22Rv1 (cell line): ENCODE data around the gene KDM4D.

ENCODE experiments used
- H3K27ac ChIP-seq: fragments of 450-650 bp; 2 replicates; pipeline ENCODE4 v1.5.1; 2017
- ZFX ChIP-seq: fragments of 450-650 bp; IDR thresholded peaks from 2 replicates; pipeline ENCODE4 v1.6.1; 2017; ENCODE audit warnings: antibody characterized with exemption, borderline replicate concordance
- TF ChIP-seq, protein P1 (sequence below): fragments of 450-650 bp; IDR thresholded peaks from 2 replicates; pipeline ENCODE4 v1.5.1; 2017; ENCODE audit warnings: mild to moderate bottlenecking

Gene KDM4D

DNA sequence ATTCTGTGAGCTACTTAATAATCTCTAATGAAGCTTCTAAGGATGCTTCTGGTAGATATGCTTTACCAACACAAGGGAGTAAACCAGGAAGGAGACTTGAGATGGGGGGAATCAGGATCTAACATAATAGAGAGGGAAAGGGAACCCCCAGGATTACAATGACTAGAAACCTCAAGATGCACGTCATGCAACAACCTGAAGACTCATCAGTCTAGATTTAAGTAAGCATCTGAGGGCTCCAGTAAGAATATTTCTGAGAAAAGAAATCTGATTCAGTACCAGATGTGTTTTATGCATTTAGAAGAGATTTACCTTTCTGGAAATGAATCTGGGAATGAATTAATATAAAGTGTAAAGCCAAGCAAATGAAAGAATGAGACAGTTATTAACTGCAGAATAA is 15.2 kb downstream of the KDM4D start:
- TF ChIP-seq, protein P1, sequence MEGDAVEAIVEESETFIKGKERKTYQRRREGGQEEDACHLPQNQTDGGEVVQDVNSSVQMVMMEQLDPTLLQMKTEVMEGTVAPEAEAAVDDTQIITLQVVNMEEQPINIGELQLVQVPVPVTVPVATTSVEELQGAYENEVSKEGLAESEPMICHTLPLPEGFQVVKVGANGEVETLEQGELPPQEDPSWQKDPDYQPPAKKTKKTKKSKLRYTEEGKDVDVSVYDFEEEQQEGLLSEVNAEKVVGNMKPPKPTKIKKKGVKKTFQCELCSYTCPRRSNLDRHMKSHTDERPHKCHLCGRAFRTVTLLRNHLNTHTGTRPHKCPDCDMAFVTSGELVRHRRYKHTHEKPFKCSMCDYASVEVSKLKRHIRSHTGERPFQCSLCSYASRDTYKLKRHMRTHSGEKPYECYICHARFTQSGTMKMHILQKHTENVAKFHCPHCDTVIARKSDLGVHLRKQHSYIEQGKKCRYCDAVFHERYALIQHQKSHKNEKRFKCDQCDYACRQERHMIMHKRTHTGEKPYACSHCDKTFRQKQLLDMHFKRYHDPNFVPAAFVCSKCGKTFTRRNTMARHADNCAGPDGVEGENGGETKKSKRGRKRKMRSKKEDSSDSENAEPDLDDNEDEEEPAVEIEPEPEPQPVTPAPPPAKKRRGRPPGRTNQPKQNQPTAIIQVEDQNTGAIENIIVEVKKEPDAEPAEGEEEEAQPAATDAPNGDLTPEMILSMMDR, result no peak
- TF ChIP-seq ZFX, result no peak
- H3K27ac ChIP-seq, result no peak overlapping the region

DNA sequence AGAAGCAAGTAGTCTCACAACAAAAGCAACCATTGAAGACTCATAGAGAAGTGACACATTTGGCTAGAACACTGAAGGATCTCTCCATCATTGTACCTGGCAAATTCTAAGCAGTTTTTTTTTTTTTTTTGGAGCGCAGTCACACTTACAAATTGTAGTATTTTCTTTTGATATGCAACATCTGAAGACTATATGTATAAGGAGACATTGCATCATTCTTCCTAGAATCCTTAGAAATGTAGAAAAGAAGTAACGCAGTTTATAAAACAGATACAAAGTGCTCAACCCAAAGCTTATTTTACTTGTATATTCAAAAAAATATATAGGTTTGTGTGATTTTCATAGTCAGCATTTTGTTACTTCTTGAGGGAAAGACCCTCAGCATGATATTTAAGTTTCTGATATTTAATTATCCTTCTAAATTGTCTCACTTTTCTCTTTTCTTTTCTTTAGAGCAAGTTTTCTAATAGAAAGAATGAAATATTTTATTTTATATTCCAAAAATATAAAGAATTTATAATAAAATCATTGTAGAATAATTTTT is 20.0 kb downstream of the KDM4D start:
- TF ChIP-seq ZFX, result no peak
- TF ChIP-seq, protein P1, result no peak
- no peak overlapping the region for H3K27ac ChIP-seq

DNA sequence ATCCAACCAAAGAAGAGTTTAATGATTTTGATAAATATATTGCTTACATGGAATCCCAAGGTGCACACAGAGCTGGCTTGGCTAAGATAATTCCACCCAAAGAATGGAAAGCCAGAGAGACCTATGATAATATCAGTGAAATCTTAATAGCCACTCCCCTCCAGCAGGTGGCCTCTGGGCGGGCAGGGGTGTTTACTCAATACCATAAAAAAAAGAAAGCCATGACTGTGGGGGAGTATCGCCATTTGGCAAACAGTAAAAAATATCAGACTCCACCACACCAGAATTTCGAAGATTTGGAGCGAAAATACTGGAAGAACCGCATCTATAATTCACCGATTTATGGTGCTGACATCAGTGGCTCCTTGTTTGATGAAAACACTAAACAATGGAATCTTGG is 23.9 kb downstream of the KDM4D start:
- no peak overlapping the region for H3K27ac ChIP-seq
- TF ChIP-seq, protein P1, result peak; percentile 49
- TF ChIP-seq ZFX, result no peak

DNA sequence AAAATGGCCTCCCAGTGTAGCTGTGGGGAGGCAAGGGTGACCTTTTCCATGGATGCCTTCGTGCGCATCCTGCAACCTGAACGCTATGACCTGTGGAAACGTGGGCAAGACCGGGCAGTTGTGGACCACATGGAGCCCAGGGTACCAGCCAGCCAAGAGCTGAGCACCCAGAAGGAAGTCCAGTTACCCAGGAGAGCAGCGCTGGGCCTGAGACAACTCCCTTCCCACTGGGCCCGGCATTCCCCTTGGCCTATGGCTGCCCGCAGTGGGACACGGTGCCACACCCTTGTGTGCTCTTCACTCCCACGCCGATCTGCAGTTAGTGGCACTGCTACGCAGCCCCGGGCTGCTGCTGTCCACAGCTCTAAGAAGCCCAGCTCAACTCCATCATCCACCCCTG is 24.8 kb downstream of the KDM4D start:
- H3K27ac ChIP-seq, result no peak overlapping the region
- TF ChIP-seq, protein P1, result no peak
- no peak for TF ChIP-seq ZFX

DNA sequence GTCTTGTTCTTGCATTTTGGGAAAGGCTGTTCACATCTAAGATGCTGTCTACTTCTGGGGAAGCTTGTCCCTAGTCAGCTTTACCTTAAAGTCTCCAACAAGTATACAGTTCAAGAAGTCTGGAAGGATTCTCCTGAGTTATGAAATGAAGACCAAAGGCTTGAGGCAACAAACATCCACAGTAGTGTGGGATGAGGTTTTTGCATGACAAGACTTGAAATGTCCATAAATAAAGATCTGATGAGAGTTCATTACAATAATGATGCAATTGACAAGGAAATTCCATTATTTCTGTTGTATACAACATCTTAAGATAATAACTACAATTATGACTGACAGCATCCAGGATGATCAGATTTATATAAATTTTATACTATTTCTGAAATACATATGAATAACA is 30.2 kb downstream of the KDM4D start:
- H3K27ac ChIP-seq, result no peak overlapping the region
- no peak for TF ChIP-seq ZFX
- TF ChIP-seq, protein P1, result no peak

DNA sequence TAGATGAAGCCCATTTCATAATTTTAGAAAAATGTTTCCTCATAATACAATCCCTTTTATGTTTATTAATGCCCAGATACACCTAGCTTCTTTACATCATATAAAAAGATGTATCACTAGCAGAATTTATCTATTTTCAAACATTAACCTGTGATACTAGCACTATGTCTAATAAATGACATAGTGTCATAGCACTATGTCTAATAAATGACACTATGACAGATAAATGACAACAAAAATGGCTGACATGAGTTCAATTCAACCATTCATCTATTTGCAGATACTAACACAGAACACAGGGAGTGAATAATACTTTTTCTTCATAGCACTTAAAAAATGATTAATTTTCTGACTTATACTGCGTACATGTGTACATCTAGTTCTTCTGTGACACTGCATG is 32.1 kb downstream of the KDM4D start:
- H3K27ac ChIP-seq, result no peak overlapping the region
- TF ChIP-seq, protein P1, result no peak
- no peak for TF ChIP-seq ZFX

DNA sequence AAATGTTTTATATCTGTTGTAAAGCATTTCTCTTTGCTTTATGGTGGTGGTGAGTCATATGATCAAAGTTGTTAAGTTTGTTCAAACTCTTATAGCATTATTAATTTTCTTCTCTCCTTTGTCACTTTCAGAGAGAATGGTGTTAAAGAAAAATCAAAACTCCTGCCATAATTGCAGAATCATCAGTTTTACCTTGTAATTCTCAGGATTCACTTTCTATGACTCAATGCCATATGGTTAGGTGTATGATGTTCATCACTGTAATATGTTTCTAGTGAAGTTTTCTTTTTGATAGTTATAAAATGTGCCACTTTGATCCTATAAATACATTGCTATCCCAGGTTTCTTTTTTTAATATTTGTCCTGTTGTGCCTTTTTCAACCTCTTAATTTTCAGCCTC is 37.9 kb downstream of the KDM4D start:
- no peak overlapping the region for H3K27ac ChIP-seq
- TF ChIP-seq ZFX, result no peak
- TF ChIP-seq, protein P1, result no peak
